Activated CD8-positive, alpha-beta T cell treated with anti-CD3 and anti-CD28 coated beads for 36 hours (primary cell): ENCODE results near the gene TAT. TPM values are rescaled to one million over a fixed set of nuclear protein-coding genes. Genes with fewer than 3 reads are reported as not detected.
"Not testable (repeated sequence)": the region's sequence is repeated elsewhere in the genome, so short reads cannot be mapped to it uniquely, and the experiment has no call there.

Experiments used
- ATAC-seq: fragments of 200-7000 bp; cut with Tn5 transposase; one replicate; pipeline ENCODE4 v1.10.0; 2021; ENCODE audit warnings: mild to moderate bottlenecking, moderate library complexity
- CTCF ChIA-PET: fragments of 350-600 bp; sonication (Branson Sonifier 250); formaldehyde crosslinking; loops from one replicate; lab custom pipeline; 2021; ENCODE audit warnings: antibody characterized with exemption; lab: Charles Lee
- POLR2A ChIA-PET: fragments of 350-600 bp; sonication (Branson Sonifier 250); formaldehyde crosslinking; loops from one replicate; lab custom pipeline; 2021; ENCODE audit warnings: antibody characterized with exemption; lab: Charles Lee
- DNase-seq: peaks from one replicate; pipeline ENCODE4 v3.0.0-alpha.2; 2020
- H3K27ac Mint-ChIP-seq: one replicate; pipeline ENCODE4 v1.8.0; 2021; ENCODE audit warnings: mild to moderate bottlenecking, mixed read lengths
- H3K27me3 Mint-ChIP-seq: one replicate; pipeline ENCODE4 v1.8.0; 2021; ENCODE audit warnings: mixed read lengths
- H3K36me3 Mint-ChIP-seq: one replicate; pipeline ENCODE4 v1.8.0; 2021; ENCODE audit warnings: low read depth, mixed read lengths
- H3K4me1 Mint-ChIP-seq: one replicate; pipeline ENCODE4 v1.8.0; 2021; ENCODE audit warnings: low read depth, mixed read lengths
- H3K4me3 Mint-ChIP-seq: one replicate; pipeline ENCODE4 v1.8.0; 2021; ENCODE audit warnings: mild to moderate bottlenecking, moderate library complexity, mixed read lengths
- H3K9me3 Mint-ChIP-seq: one replicate; pipeline ENCODE4 v1.8.0; 2021; ENCODE audit warnings: mixed read lengths
- intact Hi-C: fragments of 100-400 bp; cut with micrococcal nuclease; formaldehyde crosslinking; loops from one replicate; pipeline ENCODE4 v1.10.0; 2022
- total RNA-seq, 2 experiments: library from RNA; stranded (reverse); gene quantifications; one replicate each; pipeline ENCODE4 v1.2.3, GENCODE V29; 2021
- TF ChIP-seq, protein P1 (sequence below): fragments of 200-600 bp; IDR thresholded peaks from one replicate; pipeline ENCODE4 v1.8.0; 2022; ENCODE audit warnings: antibody characterized with exemption, mild to moderate bottlenecking

TAT gene
- total RNA-seq, 2 experiments from 2014 or later, result not detected

DNA sequence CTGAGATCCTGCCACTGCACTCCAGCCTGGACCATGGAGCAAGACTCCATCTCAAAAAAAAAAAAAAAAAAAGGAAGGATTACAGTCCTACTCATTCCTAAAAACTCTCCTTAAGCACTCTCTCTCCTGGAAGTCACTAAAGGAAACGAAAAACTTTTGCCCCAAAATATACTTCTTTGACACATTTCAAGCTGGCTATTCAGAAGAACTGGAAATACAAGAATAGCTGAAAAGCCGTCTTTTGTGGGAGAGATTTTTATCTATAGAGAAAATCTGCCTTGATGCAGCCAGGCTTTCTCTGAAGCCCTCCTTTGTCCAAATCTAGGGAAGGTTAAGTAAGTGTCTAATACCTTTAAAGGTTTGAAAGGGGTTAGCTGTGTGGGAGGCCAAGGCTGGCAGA, 32.2 kb upstream of the TAT start:
- intact Hi-C loops, result no loop called here
- no peak overlapping the region for H3K4me3 Mint-ChIP-seq
- peaks cover 9% of the 10 kb centered on the region for H3K4me1 Mint-ChIP-seq
- DNase-seq (no peak), ATAC-seq (no peak)
- H3K9me3 Mint-ChIP-seq, result no peaks in the 10 kb centered on the region
- CTCF ChIA-PET, result interaction anchor here (0.6 to 3.3 kb wide), 7 partner anchors 37 to 352 kb away, joined by 3 to 27 read pairs (median 4); no protein-coding TSS in a partner anchor
- peaks cover 17% of the 10 kb centered on the region for H3K27me3 Mint-ChIP-seq
- no peaks in the 10 kb centered on the region for H3K36me3 Mint-ChIP-seq
- POLR2A ChIA-PET, result no interaction called here
- TF ChIP-seq, protein P1, sequence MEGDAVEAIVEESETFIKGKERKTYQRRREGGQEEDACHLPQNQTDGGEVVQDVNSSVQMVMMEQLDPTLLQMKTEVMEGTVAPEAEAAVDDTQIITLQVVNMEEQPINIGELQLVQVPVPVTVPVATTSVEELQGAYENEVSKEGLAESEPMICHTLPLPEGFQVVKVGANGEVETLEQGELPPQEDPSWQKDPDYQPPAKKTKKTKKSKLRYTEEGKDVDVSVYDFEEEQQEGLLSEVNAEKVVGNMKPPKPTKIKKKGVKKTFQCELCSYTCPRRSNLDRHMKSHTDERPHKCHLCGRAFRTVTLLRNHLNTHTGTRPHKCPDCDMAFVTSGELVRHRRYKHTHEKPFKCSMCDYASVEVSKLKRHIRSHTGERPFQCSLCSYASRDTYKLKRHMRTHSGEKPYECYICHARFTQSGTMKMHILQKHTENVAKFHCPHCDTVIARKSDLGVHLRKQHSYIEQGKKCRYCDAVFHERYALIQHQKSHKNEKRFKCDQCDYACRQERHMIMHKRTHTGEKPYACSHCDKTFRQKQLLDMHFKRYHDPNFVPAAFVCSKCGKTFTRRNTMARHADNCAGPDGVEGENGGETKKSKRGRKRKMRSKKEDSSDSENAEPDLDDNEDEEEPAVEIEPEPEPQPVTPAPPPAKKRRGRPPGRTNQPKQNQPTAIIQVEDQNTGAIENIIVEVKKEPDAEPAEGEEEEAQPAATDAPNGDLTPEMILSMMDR, result no peak
- no peak overlapping the region for H3K27ac Mint-ChIP-seq

DNA sequence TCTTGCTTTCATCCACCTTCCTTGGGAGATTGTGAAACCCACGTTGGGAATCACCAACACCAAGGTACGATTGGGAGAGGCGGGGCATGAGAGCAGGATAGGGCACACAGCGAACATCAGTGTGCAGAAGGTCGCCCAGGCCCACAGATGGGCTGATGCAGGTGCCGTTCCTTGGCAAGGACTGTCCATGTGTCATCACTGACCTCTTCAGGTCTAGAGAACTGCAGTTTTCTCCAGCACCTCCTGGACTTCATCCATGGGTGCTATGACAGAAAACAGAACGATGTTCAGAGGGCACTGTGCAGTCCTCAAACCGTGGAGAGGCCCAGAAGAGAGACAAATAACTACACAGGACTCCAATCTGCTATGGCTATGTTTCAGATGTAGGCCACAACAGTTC, 23.9 kb upstream of the TAT start:
- ATAC-seq, result no peak
- intact Hi-C loops, result no loop called here
- TF ChIP-seq, protein P1, result no peak
- Mint-ChIP-seq H3K4me1 (no peaks in the 10 kb centered on the region), H3K9me3 (no peaks in the 10 kb centered on the region), H3K27me3 (peaks cover 14% of the 10 kb centered on the region), H3K36me3 (no peaks in the 10 kb centered on the region), H3K4me3 (no peak overlapping the region), H3K27ac (no peak overlapping the region)
- ChIA-PET POLR2A (no interaction called here), CTCF (no interaction called here)
- DNase-seq, result no peak

DNA sequence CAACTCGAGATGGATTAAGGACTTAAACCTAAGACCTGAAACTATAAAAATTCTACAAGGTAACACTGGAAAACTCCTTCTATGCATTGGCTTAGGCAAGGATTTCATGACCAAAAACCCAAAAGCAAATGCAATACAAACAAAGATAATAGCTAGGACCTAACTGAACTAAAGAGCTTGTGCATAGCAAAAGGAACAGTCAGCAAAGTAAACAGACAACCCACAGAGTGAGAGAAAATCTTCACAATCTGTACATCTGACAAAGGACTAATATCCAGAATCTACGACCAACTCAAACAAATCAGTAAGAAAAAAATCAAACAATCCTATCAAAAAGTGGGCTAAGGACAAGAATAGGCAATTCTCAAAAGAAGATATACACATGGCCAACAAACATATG, 21.5 kb upstream of the TAT start:
- POLR2A ChIA-PET, DNase-seq, ATAC-seq, H3K27ac Mint-ChIP-seq, H3K36me3 Mint-ChIP-seq, H3K4me3 Mint-ChIP-seq, H3K9me3 Mint-ChIP-seq, H3K4me1 Mint-ChIP-seq, intact Hi-C loops: not testable (repeated sequence)
- peaks cover 16% of the 10 kb centered on the region for H3K27me3 Mint-ChIP-seq
- CTCF ChIA-PET, result interaction anchor here (1.4 kb wide), 1 partner anchor 56 kb away, joined by 3 read pairs; no protein-coding TSS in a partner anchor

DNA sequence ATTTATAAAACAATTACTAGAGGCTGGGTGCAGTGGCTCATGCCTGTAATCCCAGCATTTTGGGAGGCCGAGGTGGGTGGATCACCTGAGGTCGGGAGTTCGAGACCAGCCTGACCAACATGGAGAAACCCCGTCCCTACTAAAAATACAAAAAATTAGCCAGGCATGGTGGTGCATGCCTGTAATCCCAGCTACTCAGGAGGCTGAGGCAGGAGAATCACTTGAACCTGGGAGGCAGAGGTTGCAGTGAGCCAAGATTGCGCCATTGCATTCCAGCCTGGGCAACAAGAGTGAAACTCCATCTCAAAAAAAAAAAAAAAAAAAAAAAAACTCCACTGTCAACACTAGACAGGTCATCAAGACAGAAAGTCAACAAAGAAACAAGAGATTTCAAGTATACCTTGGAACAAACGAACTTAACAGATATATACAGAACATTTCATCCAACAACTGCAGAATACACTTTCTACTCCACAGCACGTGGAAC, 18.5 kb upstream of the TAT start:
- H3K27ac Mint-ChIP-seq, H3K4me3 Mint-ChIP-seq, H3K36me3 Mint-ChIP-seq, intact Hi-C loops, POLR2A ChIA-PET, ATAC-seq, DNase-seq, H3K4me1 Mint-ChIP-seq, H3K9me3 Mint-ChIP-seq: not testable (repeated sequence)
- CTCF ChIA-PET, result interaction anchor here (1.9 to 2.1 kb wide), 2 partner anchors 15 to 16 kb away, joined by 6 to 14 read pairs; no protein-coding TSS in a partner anchor
- H3K27me3 Mint-ChIP-seq, result peaks cover 19% of the 10 kb centered on the region

DNA sequence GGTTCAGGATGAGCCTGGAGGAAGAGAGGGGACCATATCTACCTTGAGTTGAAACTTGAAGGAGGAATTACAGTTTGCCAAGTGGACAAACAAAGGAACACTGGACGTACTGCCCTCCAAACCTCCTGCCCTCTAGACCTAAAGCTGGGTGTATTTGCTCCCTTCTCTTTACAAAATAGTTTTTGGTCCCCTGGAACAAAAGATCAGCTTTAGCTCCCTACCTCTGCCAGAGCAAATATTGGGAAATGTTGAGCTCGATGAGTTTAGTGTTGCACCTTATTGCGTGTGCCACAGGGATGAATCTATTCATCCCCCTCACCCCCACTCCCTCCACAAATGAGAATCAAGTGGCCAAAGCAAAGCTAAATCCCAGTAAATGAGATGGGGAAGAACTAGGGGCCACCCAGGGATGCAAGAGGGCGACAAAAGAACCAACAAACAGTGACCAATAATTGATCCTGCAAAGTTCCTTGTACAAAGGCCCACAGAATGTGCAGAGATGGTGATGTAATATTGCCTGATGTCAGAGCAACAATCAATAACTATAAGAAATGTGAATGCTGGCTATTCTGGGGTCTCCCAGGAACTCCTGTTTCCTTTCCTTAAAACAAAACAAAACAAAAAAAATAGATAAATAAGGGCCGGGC, 17.2 kb upstream of the TAT start:
- Mint-ChIP-seq H3K4me1 (no peaks in the 10 kb centered on the region), H3K9me3 (no peaks in the 10 kb centered on the region), H3K27me3 (peaks cover 19% of the 10 kb centered on the region), H3K27ac (no peak overlapping the region), H3K36me3 (no peaks in the 10 kb centered on the region), H3K4me3 (no peak overlapping the region)
- intact Hi-C loops, result no loop called here
- TF ChIP-seq, protein P1, result no peak
- DNase-seq, result no peak
- ChIA-PET POLR2A (no interaction called here), CTCF (interaction anchor here (2.1 kb wide), 1 partner anchor 17 kb away, joined by 14 read pairs; no protein-coding TSS in a partner anchor)
- ATAC-seq, result no peak
